Measurements from ENCODE around the gene SELENBP1.

DNA sequence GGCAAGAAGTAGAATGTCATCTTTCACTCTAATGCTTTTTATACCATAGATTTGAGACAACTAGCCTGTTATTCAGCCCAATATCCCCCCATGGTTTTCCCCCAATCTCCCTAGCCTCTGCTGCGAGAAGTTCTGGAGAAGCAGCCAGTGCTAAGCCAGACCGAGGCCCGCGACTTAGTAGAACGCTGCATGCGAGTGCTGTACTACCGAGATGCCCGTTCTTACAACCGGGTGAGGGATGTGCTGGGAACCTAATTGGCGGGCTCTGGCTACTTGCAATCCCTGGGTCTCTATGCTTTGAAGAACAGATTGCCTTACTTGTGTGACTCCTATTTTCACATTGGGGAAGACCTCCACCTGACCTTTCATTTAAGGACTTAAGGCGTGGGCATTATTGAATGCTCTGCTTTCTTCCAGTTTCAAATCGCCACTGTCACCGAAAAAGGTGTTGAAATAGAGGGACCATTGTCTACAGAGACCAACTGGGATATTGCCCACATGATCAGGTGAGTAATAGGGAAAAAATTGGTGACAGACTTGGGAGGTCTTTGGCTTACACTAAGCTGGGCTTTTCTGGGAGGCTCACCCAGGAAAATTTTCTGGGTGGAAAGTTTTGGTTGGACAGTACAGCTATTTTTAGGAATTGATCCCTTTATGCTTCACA lies 28.8 kb upstream of the SELENBP1 start:
- TF ChIP-seq, protein P1, sequence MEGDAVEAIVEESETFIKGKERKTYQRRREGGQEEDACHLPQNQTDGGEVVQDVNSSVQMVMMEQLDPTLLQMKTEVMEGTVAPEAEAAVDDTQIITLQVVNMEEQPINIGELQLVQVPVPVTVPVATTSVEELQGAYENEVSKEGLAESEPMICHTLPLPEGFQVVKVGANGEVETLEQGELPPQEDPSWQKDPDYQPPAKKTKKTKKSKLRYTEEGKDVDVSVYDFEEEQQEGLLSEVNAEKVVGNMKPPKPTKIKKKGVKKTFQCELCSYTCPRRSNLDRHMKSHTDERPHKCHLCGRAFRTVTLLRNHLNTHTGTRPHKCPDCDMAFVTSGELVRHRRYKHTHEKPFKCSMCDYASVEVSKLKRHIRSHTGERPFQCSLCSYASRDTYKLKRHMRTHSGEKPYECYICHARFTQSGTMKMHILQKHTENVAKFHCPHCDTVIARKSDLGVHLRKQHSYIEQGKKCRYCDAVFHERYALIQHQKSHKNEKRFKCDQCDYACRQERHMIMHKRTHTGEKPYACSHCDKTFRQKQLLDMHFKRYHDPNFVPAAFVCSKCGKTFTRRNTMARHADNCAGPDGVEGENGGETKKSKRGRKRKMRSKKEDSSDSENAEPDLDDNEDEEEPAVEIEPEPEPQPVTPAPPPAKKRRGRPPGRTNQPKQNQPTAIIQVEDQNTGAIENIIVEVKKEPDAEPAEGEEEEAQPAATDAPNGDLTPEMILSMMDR (IDR thresholded peaks at IDR 0.05): no peak
- TF ChIP-seq POLR2A (IDR thresholded peaks at IDR 0.05): no peak
